Heart right ventricle (tissue), 16 donors: ENCODE measurements around the gene OPRD1. TPM values are rescaled to one million over a fixed set of nuclear protein-coding genes. Genes with fewer than 3 reads are reported as not detected.
"Not testable (repeated sequence)": the region's sequence is repeated elsewhere in the genome, so short reads cannot be mapped to it uniquely, and the experiment has no call there.

Experiments used
- ATAC-seq, 8 donors: fragments of 200-7000 bp; cut with Tn5 transposase; one replicate each; pipeline ENCODE4 v1.9.1; 2020; ENCODE audit warnings: mild to moderate bottlenecking in 8 of 8, moderate library complexity in 8 of 8, moderate number of reproducible peaks in 1 of 8
- DNase-seq, 2 donors: peaks; one replicate each; pipeline ENCODE4 v3.0.0-alpha.2; 2020
- H3K27ac ChIP-seq, 10 donors: fragments of 200-600 bp; sonication (generic) in 2 of 10; one replicate each; pipeline versions ENCODE4 v1.5.0 to v1.8.0; 2020 to 2022; ENCODE audit warnings: mild to moderate bottlenecking in 3 of 10
- H3K27me3 ChIP-seq, 7 donors: fragments of 200-600 bp; one replicate each; pipeline ENCODE4 v1.8.0; 2021 to 2022; ENCODE audit warnings: mild to moderate bottlenecking in 2 of 7
- H3K36me3 ChIP-seq, 9 donors: fragments of 200-600 bp; sonication (generic) in 1 of 9; one replicate each; pipeline versions ENCODE4 v1.5.0 to v1.8.0; 2020 to 2022; ENCODE audit warnings: mild to moderate bottlenecking in 2 of 9
- H3K4me1 ChIP-seq, 9 donors: fragments of 200-600 bp; sonication (generic) in 1 of 9; one replicate each; pipeline versions ENCODE4 v1.5.0 to v1.8.0; 2020 to 2022; ENCODE audit warnings: mild to moderate bottlenecking in 4 of 9
- H3K4me3 ChIP-seq, 10 donors: fragments of 200-600 bp; sonication (generic) in 2 of 10; one replicate each; pipeline versions ENCODE4 v1.5.0 to v1.8.0; 2020 to 2022; ENCODE audit warnings: mild to moderate bottlenecking in 7 of 10, moderate library complexity in 2 of 10
- H3K9me3 ChIP-seq, 11 donors: fragments of 200-600 bp in 10 of 11; sonication (generic) in 2 of 11; one replicate each; pipeline versions ENCODE4 v1.5.0 to v1.8.0; 2013 to 2022; ENCODE audit warnings: mild to moderate bottlenecking in 2 of 11, control low read depth in 1 of 11, moderate library complexity in 1 of 11
- WGBS, 2 donors: extraction: QIAGEN DNeasy Blood & Tissue Kit; methylation state at CpG; one replicate each; pipeline ENCODE4 v1.1.7; 2013; ENCODE audit warnings: inconsistent platforms in 1 of 2; 5-methylcytosine and 5-hydroxymethylcytosine counted together
- intact Hi-C, 10 donors: fragments of 100-400 bp; cut with DNase I; formaldehyde crosslinking; loops; one replicate each; pipeline versions ENCODE4 v1.11.1 to v1.14.2; 2022
- polyA plus RNA-seq, 2 donors: library from polyadenylated mRNA; stranded (reverse); fragments of 200-250 nt; gene quantifications; one replicate each; pipeline ENCODE4 v1.2.3, GENCODE V29; 2013
- total RNA-seq, 10 donors: library from RNA; stranded (reverse); fragmentation: NEBNext Ultra II Directional in 3 of 10; extraction: Animal tissue kit (Norgen Biotek cat#: 25700) in 3 of 10; gene quantifications; one replicate each; pipeline versions ENCODE4 v1.2.1 to v1.2.4, GENCODE V29; 2021 to 2023
- TF ChIP-seq, protein P1 (sequence below), 9 donors: fragments of 200-600 bp; sonication (generic) in 2 of 9; IDR thresholded peaks; one replicate each; pipeline versions ENCODE4 v1.5.0 to v1.8.0; 2021 to 2022; ENCODE audit warnings: antibody characterized with exemption in 9 of 9, mild to moderate bottlenecking in 5 of 9, moderate library complexity in 1 of 9
- donor health status: Arrhythmogenic right ventricular cardiomyopathy.
- donor health status: ischemic (EF 13 %, LVEDD 7.1; RV severe dilation, severe dysfunction).
- donor health status: healthy with polysubstance abuse.
- donor health status: DM: no; HTN: yes; CAD: no.
- donor health status: DM: no; HTN: no; CAD: no.
- donor health status: ischemic (EF 25% LVEDD 6.9; RV normal size, moderate dysfunction).
- donor health status: ischemic (EF 25% LVEDD 5.7; RV mildly dilated, moderate dysfunction).
- donor health status: healthy.
- donor health status: DM: yes; HTN: yes; CAD: no.
- donor health status: Ischemic cardiomyopathy.
- donor health status: ischemic (EF 35%, LVEDD 5.7; RV mildly dilated, moderate dysfunction).
- donor health status: nonischemic (EF 11% LVEDD 7.7; RV severe dilation, severe dysfunction).
- donor health status: DM: yes; HTN: yes; CAD: no.
- donor health status: PGD.
- donor health status: ischemic (EF 29% LVEDD 5.4; RV normal size, mild dysfunction).
- donor health status: nonischemic (EF 23%, LVEDD 6.1; RV moderate dilation, normal function).

Gene OPRD1
- total and polyA plus RNA-seq, 12 donors, result 0.02 to 0.04 TPM; not detected in 10

DNA sequence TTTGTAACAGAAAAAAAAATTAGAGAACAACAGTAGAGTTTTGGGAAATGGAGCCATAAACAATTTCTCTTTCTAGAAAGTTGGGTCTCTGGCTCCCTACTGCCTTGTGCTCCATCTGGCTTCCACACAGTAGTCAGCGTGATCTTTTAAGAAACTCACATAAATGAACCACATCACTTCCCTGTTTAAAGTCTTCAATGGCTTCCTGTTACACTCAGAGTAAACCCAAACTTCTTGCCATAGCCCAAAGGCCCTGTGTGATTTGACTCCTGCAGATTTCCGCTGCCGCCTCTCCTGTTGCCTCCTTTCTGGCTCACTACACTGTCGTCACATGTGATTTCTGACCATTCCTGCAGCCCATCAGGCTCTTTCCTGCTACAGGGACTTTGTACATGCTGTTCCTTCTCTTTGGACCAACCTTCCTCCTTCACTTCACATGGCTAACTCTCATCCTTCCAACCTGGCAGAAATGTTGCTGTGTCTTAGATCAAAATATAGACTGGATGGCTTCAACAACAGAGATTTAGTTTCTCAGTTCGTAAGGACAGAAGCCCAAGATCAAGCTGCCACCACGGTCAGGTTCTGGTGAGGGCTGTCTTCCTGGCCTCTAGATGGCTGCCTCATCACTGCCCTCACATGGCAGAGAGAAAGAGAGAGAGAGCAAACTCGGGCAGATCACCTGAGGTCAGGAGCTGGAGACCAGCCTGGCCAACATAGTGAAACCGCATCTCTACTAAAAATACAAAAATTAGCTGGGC lies 34.0 kb downstream of the OPRD1 start:
- Histone ChIP-seq H3K36me3 (no peaks in the 10 kb centered on the region), H3K4me3 (no peak overlapping the region), H3K9me3 (no peaks in the 10 kb centered on the region), H3K27ac (no peak overlapping the region), H3K4me1 (no peaks in the 10 kb centered on the region), H3K27me3 (peaks cover 0 to 16% (median 0%) of the 10 kb centered on the region in 7 donors)
- 74 to 76% methylated on average over 8 of the region's 8 CpGs for WGBS, 2 donors
- TF ChIP-seq, protein P1, sequence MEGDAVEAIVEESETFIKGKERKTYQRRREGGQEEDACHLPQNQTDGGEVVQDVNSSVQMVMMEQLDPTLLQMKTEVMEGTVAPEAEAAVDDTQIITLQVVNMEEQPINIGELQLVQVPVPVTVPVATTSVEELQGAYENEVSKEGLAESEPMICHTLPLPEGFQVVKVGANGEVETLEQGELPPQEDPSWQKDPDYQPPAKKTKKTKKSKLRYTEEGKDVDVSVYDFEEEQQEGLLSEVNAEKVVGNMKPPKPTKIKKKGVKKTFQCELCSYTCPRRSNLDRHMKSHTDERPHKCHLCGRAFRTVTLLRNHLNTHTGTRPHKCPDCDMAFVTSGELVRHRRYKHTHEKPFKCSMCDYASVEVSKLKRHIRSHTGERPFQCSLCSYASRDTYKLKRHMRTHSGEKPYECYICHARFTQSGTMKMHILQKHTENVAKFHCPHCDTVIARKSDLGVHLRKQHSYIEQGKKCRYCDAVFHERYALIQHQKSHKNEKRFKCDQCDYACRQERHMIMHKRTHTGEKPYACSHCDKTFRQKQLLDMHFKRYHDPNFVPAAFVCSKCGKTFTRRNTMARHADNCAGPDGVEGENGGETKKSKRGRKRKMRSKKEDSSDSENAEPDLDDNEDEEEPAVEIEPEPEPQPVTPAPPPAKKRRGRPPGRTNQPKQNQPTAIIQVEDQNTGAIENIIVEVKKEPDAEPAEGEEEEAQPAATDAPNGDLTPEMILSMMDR (IDR thresholded peaks at IDR 0.05), result no peak
- DNase-seq (no peak), ATAC-seq (no peak)
- intact Hi-C loops, result no loop called here

DNA sequence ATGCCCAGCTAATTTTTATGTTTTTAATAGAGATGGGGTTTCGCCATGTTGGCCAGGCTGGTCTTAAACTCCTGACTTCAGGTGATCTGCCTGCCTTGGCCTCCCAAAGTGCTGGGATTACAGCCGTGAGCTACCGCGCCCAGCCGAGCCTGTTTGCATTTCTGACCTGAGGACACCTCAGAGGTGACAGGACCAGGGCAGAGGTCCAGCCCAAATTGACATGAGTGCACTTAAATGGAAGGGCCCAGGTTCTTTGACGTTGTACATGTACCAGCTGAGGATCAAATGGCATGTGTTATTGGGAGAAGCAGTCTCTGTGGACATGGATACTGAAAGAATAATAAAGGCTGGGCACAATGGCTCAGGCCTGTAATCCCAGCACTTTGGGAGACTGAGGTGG lies 35.2 kb downstream of the OPRD1 start:
- not testable (repeated sequence) for ATAC-seq
- 87 to 92% methylated on average over 6 of the region's 6 CpGs for WGBS, 2 donors

DNA sequence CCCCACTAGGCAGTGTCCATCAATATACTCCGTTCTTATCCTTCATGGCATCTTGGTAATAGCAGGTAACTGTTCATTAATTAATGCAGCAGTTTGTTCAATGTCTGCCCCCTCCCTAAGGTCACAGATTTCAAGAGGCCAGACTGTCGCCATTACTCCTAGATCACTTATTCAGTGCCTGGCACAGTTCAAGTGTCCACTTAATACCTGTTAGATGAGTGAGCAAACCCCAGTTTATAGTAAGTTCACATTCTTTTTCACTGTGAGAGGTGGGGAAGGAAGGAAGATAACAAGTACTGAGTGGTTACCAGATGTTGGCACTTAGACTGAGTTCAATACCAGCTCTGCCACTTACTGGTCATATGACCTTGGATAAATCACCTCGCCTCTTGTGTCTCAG lies 36.4 kb downstream of the OPRD1 start:
- Histone ChIP-seq H3K27ac (no peak overlapping the region), H3K4me1 (no peaks in the 10 kb centered on the region), H3K4me3 (no peak overlapping the region), H3K27me3 (peaks cover 0 to 20% (median 5%) of the 10 kb centered on the region in 7 donors), H3K36me3 (no peaks in the 10 kb centered on the region), H3K9me3 (no peaks in the 10 kb centered on the region)
- intact Hi-C loops, result no loop called here
- no peak for ATAC-seq
- no peak for DNase-seq
- 82 to 87% methylated on average over 3 of the region's 3 CpGs for WGBS, 2 donors
- TF ChIP-seq, protein P1 (IDR thresholded peaks at IDR 0.05), result no peak

More for the DNA sequence above, 35.2 kb downstream of the OPRD1 start:
- DNase-seq, H3K4me1 ChIP-seq, H3K27ac ChIP-seq, H3K4me3 ChIP-seq, H3K9me3 ChIP-seq, intact Hi-C loops, H3K36me3 ChIP-seq: not testable (repeated sequence)
- H3K27me3 ChIP-seq, result peaks cover 0 to 15% (median 0%) of the 10 kb centered on the region in 7 donors

DNA sequence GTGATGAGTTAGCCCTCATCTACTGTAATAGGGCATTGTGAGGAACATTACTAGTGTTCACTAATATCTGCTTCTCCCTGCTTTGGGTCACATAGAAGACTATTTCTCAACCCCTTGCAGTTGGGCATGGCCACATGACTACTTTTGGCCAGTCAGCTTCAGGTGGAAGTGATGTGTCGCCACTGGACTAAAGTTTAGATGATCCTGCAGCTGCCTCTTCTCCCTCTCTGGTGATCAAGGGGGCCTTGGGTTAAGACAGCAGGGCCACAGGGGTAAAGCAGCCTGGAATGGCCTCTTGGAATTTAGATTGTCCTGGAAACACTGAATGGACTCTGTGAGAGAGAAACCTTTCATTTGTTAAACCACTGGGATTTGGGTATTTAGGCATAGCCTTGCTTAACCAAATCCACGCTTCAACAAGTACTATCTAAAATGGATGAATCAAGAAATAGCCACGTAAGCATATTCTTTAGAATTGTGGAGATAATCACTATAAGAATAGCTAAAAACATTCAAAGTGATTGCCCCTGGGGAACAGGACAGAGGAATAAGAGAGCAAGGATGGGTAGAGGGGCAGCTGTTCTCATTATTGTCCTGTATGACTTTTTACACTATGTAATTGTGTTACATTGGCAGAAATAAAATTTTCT lies 41.2 kb downstream of the OPRD1 start:
- intact Hi-C loops, result no loop called here
- H3K27me3 ChIP-seq, result peaks cover 0 to 45% (median 22%) of the 10 kb centered on the region in 7 donors
- TF ChIP-seq, protein P1 (IDR thresholded peaks at IDR 0.05), result no peak
- H3K9me3 ChIP-seq, result no peaks in the 10 kb centered on the region
- no peaks in the 10 kb centered on the region for H3K4me1 ChIP-seq
- H3K4me3 ChIP-seq, result no peak overlapping the region
- 73 to 80% methylated on average over 3 of the region's 3 CpGs for WGBS, 2 donors
- ATAC-seq (no peak), DNase-seq (no peak)
- H3K36me3 ChIP-seq, result no peaks in the 10 kb centered on the region
- H3K27ac ChIP-seq, result no peak overlapping the region

DNA sequence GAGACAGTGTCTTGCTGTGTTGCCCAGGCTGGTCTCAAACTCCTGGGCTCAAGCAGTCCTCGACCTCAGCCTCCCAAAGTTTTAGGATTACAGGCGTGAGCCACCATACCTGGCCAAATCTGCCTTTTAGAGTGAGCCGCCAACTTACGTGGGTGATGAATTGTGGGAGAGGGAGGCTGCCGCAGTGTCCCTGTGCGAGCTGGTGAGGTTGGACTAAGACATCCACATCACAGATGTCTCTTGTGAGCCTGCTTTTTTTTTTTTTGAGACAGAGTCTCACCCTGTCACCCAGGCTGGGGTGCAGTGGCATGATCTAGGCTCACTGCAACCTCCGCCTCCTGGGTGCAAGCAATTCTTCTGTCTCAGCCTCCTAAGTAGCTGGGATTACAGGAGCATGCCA lies 42.4 kb downstream of the OPRD1 start:
- H3K36me3 ChIP-seq, H3K4me1 ChIP-seq, ATAC-seq, H3K27ac ChIP-seq, H3K9me3 ChIP-seq, H3K4me3 ChIP-seq, intact Hi-C loops, DNase-seq: not testable (repeated sequence)
- 88 to 89% methylated on average over 7 of the region's 7 CpGs for WGBS, 2 donors
- H3K27me3 ChIP-seq, result peaks cover 0 to 45% (median 22%) of the 10 kb centered on the region in 7 donors
